ENCODE results near the gene WRAP73. TPM values are rescaled to one million over a fixed set of nuclear protein-coding genes. Genes with fewer than 3 reads are reported as not detected.

The WRAP73 gene
- total RNA-seq, 1 experiment from 2014 or later = 51.4 TPM

DNA sequence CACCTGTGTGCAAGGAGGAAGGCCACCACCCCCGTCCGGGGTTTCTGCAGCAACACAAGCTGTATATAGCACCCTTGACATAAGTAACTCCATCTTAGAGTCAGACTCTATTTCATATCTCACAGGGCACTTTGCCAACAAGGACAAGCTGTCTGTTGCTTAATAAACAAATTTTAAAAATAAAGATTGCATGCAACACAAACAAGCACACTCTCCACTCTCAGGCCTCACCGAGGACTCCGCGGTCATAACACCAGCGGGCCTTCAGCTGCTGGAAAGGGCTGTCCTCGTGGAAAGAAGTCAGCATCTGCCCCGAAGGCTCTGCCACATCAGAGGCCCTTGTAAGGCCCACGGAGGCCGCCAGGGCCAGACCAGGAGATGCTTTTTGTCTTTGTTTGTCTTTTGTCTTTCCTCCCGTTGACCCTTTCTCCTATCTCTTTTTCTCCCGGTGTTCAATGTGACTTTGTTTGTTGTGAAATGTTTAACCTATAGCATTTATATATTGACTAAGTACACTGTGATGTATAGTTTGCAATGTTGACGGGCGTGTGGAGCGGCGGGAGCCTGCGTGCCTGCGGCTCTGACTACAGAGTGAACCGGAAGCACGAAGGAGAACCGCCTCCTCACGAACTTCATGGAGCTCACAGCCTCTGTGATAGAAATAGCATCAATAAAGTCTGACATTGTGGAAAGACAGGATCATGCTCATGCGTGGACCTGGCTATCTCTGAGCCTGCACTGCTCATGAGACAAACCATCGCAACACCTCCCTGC lies 62.7 kb downstream of the WRAP73 start:
- intact Hi-C loops (cut with micrococcal nuclease) = no loop called here
- POLR2A ChIA-PET = no interaction called here
- RAD21 ChIA-PET (ENCODE audit: low non-redundant PET in 1 of 2, low total read pairs in 2 of 2, uncharacterized antibody in 2 of 2, unreplicated experiment in 2 of 2) = no interaction called here
- H3K27ac ChIP-seq (ENCODE audit: low read depth, low read length) = no peak overlapping the region
- BruUV-seq (replicated peaks) = no TSS peak
- H3K9me3 ChIP-seq (ENCODE audit: control insufficient read depth in 1 of 2, insufficient read depth in 1 of 2, low read depth in 1 of 2, low read length in 2 of 2) = no peaks in the 10 kb centered on the region; a peak in 1 of 4 replicates
- no peaks in the 10 kb centered on the region for H3K36me3 ChIP-seq (ENCODE audit: control insufficient read depth in 1 of 2, insufficient read depth in 2 of 2, low read length in 2 of 2)
- H3K4me2 ChIP-seq (ENCODE audit: low read length) = no peak overlapping the region
- ATAC-seq = no peak
- CTCF ChIA-PET = interaction anchor here (1.1 to 2.1 kb wide), 2 partner anchors 32 to 137 kb away, joined by 3 to 11 read pairs; no protein-coding TSS in a partner anchor
- no peak overlapping the region for H3K4me3 ChIP-seq (replicated peaks in 1 of 2; ENCODE audit: low read depth in 1 of 2, low read length in 2 of 2)
- no peaks in the 10 kb centered on the region for H3K9me2 ChIP-seq (ENCODE audit: insufficient read depth)
- no peaks in the 10 kb centered on the region for H3K4me1 ChIP-seq (ENCODE audit: control insufficient read depth in 1 of 2, insufficient read depth in 2 of 2, low read length in 2 of 2)
- H3K27me3 ChIP-seq (ENCODE audit: insufficient read depth, low read length) = no peaks in the 10 kb centered on the region
- DNase-seq (ENCODE audit: low read depth, low spot score) = no peak
- no peak overlapping the region for H3K9ac ChIP-seq (ENCODE audit: low read length)
- no peaks in the 10 kb centered on the region for H4K20me1 ChIP-seq (ENCODE audit: insufficient read depth)
- no peak overlapping the region for H2AFZ ChIP-seq (ENCODE audit: low read depth, low read length, poor library complexity, severe bottlenecking)
- H3K79me2 ChIP-seq (ENCODE audit: insufficient read depth, low read length) = no peaks in the 10 kb centered on the region
- no peak for TF ChIP-seq ELF1 (IDR thresholded peaks at IDR 0.05; ENCODE audit: borderline replicate concordance, low read depth)
- TF ChIP-seq CBX3 (IDR thresholded peaks at IDR 0.05; ENCODE audit: low read depth) = no peak
- no peak for TF ChIP-seq YY1 (IDR thresholded peaks at IDR 0.05; ENCODE audit: extremely low read depth, insufficient replicate concordance, low read depth, low read length)
- TF ChIP-seq, protein P1, sequence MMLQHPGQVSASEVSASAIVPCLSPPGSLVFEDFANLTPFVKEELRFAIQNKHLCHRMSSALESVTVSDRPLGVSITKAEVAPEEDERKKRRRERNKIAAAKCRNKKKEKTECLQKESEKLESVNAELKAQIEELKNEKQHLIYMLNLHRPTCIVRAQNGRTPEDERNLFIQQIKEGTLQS (IDR thresholded peaks at IDR 0.05) = no peak
- TF ChIP-seq SIN3A (IDR thresholded peaks at IDR 0.05; ENCODE audit: low read depth) = no peak
- no peak for TF ChIP-seq TCF7L2 (IDR thresholded peaks at IDR 0.05; ENCODE audit: borderline replicate concordance, extremely low read depth, insufficient read depth, insufficient read length)
- no peak for TF ChIP-seq EZH2 (IDR thresholded peaks at IDR 0.05)
- TF ChIP-seq, protein P2, sequence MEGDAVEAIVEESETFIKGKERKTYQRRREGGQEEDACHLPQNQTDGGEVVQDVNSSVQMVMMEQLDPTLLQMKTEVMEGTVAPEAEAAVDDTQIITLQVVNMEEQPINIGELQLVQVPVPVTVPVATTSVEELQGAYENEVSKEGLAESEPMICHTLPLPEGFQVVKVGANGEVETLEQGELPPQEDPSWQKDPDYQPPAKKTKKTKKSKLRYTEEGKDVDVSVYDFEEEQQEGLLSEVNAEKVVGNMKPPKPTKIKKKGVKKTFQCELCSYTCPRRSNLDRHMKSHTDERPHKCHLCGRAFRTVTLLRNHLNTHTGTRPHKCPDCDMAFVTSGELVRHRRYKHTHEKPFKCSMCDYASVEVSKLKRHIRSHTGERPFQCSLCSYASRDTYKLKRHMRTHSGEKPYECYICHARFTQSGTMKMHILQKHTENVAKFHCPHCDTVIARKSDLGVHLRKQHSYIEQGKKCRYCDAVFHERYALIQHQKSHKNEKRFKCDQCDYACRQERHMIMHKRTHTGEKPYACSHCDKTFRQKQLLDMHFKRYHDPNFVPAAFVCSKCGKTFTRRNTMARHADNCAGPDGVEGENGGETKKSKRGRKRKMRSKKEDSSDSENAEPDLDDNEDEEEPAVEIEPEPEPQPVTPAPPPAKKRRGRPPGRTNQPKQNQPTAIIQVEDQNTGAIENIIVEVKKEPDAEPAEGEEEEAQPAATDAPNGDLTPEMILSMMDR (IDR thresholded peaks at IDR 0.05 in 2 of 3, conservative IDR thresholded peaks at IDR 0.05 in 1 of 3; ENCODE audit: borderline replicate concordance in 1 of 3, insufficient read depth in 1 of 3, low read depth in 2 of 3, low read length in 2 of 3) = no peak
- no peak for TF ChIP-seq POLR2AphosphoS5 (IDR thresholded peaks at IDR 0.05; ENCODE audit: low read depth, low read length)
- TF ChIP-seq, protein P3, sequence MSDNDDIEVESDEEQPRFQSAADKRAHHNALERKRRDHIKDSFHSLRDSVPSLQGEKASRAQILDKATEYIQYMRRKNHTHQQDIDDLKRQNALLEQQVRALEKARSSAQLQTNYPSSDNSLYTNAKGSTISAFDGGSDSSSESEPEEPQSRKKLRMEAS (IDR thresholded peaks at IDR 0.05) = no peak
- TF ChIP-seq, protein P4, sequence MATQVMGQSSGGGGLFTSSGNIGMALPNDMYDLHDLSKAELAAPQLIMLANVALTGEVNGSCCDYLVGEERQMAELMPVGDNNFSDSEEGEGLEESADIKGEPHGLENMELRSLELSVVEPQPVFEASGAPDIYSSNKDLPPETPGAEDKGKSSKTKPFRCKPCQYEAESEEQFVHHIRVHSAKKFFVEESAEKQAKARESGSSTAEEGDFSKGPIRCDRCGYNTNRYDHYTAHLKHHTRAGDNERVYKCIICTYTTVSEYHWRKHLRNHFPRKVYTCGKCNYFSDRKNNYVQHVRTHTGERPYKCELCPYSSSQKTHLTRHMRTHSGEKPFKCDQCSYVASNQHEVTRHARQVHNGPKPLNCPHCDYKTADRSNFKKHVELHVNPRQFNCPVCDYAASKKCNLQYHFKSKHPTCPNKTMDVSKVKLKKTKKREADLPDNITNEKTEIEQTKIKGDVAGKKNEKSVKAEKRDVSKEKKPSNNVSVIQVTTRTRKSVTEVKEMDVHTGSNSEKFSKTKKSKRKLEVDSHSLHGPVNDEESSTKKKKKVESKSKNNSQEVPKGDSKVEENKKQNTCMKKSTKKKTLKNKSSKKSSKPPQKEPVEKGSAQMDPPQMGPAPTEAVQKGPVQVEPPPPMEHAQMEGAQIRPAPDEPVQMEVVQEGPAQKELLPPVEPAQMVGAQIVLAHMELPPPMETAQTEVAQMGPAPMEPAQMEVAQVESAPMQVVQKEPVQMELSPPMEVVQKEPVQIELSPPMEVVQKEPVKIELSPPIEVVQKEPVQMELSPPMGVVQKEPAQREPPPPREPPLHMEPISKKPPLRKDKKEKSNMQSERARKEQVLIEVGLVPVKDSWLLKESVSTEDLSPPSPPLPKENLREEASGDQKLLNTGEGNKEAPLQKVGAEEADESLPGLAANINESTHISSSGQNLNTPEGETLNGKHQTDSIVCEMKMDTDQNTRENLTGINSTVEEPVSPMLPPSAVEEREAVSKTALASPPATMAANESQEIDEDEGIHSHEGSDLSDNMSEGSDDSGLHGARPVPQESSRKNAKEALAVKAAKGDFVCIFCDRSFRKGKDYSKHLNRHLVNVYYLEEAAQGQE (IDR thresholded peaks at IDR 0.05; ENCODE audit: low read depth) = no peak
- TF ChIP-seq ZNF274 (IDR thresholded peaks at IDR 0.05; ENCODE audit: low read depth, low read length) = no peak
- TF ChIP-seq CEBPB (IDR thresholded peaks at IDR 0.05; ENCODE audit: low read depth) = no peak
- TF ChIP-seq EGR1 (IDR thresholded peaks at IDR 0.05; ENCODE audit: low read depth) = no peak
- no peak for TF ChIP-seq SRF (IDR thresholded peaks at IDR 0.05; ENCODE audit: low read depth)
- TF ChIP-seq EZH2phosphoT487 (IDR thresholded peaks at IDR 0.05; ENCODE audit: borderline replicate concordance) = no peak
- TF ChIP-seq FOSL1 (IDR thresholded peaks at IDR 0.05; ENCODE audit: low read depth) = no peak
- TF ChIP-seq SP1 (IDR thresholded peaks at IDR 0.05; ENCODE audit: low read depth) = no peak
- TF ChIP-seq ZFX (IDR thresholded peaks at IDR 0.05) = no peak
